Retinal pigment epithelial cell (primary cell): ENCODE measurements around the gene AFTPH.

ENCODE experiments used
- DNase-seq: peaks from one replicate; pipeline ENCODE4 v3.0.0-alpha.2; 2010; ENCODE audit warnings: low read depth
- H3K4me3 ChIP-seq: 2 replicates; pipeline ENCODE4 v1.5.1; 2011; ENCODE audit warnings: mild to moderate bottlenecking, low read length, control low read depth, moderate library complexity
- CTCF ChIP-seq: conservative IDR thresholded peaks from 2 replicates; pipeline ENCODE4 v1.5.1; 2011; ENCODE audit warnings: low read depth, low read length, control low read depth, inconsistent platforms

AFTPH gene

GRCh38 chr2:64565949-64566710, 42.0 kb downstream of the AFTPH start:
- no peak for DNase-seq
- no peak overlapping the region for H3K4me3 ChIP-seq
- no peak for TF ChIP-seq CTCF

- H3K4me3 ChIP-seq: no peak overlapping the region
- no peak for DNase-seq
- no peak for TF ChIP-seq CTCF
Observed at GRCh38 chr2:64567473-64567872, 43.3 kb downstream of the AFTPH start.

- no peak for TF ChIP-seq CTCF
- no peak for DNase-seq
- H3K4me3 ChIP-seq: no peak overlapping the region
Observed at GRCh38 chr2:64568836-64569235, 44.7 kb downstream of the AFTPH start.

DNA sequence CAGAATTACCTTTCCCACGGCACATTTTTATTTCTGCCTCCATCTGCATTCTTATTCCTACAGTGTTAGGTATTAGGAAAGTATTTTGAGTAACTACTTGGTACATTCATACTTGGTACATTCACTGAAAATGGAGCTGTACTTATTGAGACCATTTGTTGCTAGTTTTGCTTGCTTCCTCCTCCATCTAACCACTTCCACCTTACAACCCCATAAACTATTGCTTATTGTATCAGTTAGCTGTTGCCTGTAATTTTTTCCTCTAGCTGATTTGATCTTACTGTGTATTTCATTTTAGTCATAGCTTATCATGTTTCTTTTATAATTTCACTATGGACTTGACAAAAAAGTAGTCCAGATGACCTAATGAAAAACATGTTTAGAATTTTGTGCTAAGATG, 50.7 kb downstream of the AFTPH start:
- no peak for TF ChIP-seq CTCF
- no peak for DNase-seq

DNA sequence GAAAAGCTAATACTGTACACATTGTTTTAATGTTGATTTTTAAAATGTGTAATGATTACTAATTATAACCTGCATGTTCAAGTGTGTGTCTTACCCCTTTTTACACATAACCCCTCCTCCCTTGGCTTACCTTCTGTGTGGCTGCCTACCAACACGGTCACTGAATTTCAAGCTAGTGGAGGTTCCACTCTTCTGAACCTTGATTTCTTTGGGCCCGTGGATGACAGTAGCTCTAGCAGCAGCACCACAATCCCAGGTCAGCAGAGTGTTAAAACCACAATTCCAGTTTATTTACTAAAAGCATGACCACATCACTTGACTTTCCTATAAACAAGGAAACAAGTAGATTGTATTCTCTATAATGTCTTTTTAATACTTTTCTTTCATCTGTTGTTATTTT, 56.9 kb downstream of the AFTPH start:
- no peak overlapping the region for H3K4me3 ChIP-seq
- no peak for TF ChIP-seq CTCF
- DNase-seq: no peak

More for the DNA sequence above, 50.7 kb downstream of the AFTPH start:
- H3K4me3 ChIP-seq: no peak overlapping the region

DNA sequence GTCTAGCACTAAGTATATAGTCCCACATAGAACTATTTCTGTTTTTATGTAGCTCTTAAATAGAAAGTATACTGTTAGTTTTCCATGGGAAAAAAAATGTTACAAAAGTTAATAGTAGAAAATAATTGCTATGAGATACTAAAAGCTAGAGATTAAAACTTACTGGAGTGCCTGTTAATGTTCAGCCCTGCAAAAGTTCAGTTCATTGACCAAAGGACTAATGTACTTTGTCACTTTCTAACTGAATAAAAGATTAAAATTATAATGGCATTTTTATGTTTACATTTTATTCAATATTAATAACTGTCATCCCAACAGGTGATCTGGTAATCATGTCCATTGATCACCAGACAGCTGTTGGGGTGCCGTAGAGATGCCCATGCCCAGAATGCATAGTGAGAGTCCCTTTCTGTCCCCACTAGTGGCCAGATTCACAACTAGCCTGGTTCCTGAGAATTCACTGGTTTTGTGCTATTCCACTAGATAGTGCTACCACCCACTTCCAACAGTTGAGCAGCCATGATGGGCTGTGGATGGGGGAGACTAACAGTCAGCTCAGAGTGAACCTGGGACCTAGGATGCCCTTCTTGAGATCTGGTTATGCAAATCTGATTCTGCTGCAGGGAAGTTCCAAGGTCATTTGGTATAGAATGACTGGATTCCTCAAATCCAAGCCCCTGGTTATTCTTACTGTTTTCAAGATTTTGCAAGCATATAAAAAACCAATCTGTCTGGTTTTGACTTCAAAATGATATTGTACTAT, 57.8 kb downstream of the AFTPH start:
- no peak for DNase-seq
- H3K4me3 ChIP-seq: no peak overlapping the region
- TF ChIP-seq CTCF: no peak
